Measurements from ENCODE around the gene HTRA3.

The HTRA3 gene

GRCh38 chr4:8305851-8306471 lies 36.4 kb downstream of the HTRA3 start:
- Histone ChIP-seq H3K9ac (peak overlapping the region in 1 of 11 experiments; percentile 41; a peak in 1 of 22 replicates), H3K9me3 (replicated peaks in 1 of 11) (no peaks in the 10 kb centered on the region), H3K27me3 (peaks cover 0 to 8% (median 0%) of the 10 kb centered on the region in 11 experiments; a peak in 1 of 22 replicates), H3K4me1 (peaks cover 41 to 85% (median 68%) of the 10 kb centered on the region in 10 experiments), H3K36me3 (peaks cover 0 to 63% (median 47%) of the 10 kb centered on the region in 11 experiments; a peak in 15 of 22 replicates), H3K27ac (peak overlapping the region in 1 of 11 experiments; percentile 83; a peak in 2 of 22 replicates), H3K4me2 (peak overlapping the region; percentile 18 to 86 (median 51); a peak in 19 of 22 replicates), H3K4me3 (no peak overlapping the region), H4K20me1 (peaks cover 0 to 38% (median 0%) of the 10 kb centered on the region in 11 experiments; a peak in 3 of 22 replicates)
- TF ChIP-seq Cebpa-rat (IDR thresholded peaks at IDR 0.05), result no peak

- Histone ChIP-seq H3K36me3 (peaks cover 0 to 58% (median 44%) of the 10 kb centered on the region in 11 experiments; a peak in 15 of 22 replicates), H4K20me1 (peaks cover 0 to 38% (median 0%) of the 10 kb centered on the region in 11 experiments; a peak in 3 of 22 replicates), H3K4me3 (no peak overlapping the region), H3K27ac (peak overlapping the region in 2 of 11 experiments; percentile 34 to 83; a peak in 4 of 22 replicates), H3K9ac (peak overlapping the region in 2 of 11 experiments; percentile 12 to 41; a peak in 1 of 22 replicates), H3K4me1 (peaks cover 41 to 91% (median 73%) of the 10 kb centered on the region in 10 experiments), H3K4me2 (peak overlapping the region; percentile 18 to 86 (median 51); a peak in 21 of 22 replicates), H3K27me3 (peaks cover 0 to 8% (median 0%) of the 10 kb centered on the region in 11 experiments; a peak in 1 of 22 replicates), H3K9me3 (replicated peaks in 1 of 11) (no peaks in the 10 kb centered on the region)
- no peak for TF ChIP-seq Cebpa-rat (IDR thresholded peaks at IDR 0.05)
Observed at GRCh38 chr4:8306511-8307021, 37.0 kb downstream of the HTRA3 start.

- H3K4me1 ChIP-seq, result peaks cover 41 to 89% (median 73%) of the 10 kb centered on the region in 10 experiments
- no peak overlapping the region for H3K4me3 ChIP-seq
- peak overlapping the region in 1 of 11 experiments; percentile 83; a peak in 3 of 22 replicates for H3K27ac ChIP-seq
- peaks cover 0 to 8% (median 0%) of the 10 kb centered on the region in 11 experiments; a peak in 1 of 22 replicates for H3K27me3 ChIP-seq
- H3K9me3 ChIP-seq (replicated peaks in 1 of 11), result peaks cover 0 to 2% (median under 1%) of the 10 kb centered on the region in 11 experiments; a peak in 5 of 22 replicates
- H3K4me2 ChIP-seq, result peak overlapping the region in 9 of 11 experiments; percentile 18 to 86 (median 51); a peak in 15 of 22 replicates
- H3K36me3 ChIP-seq, result peaks cover 0 to 53% (median 40%) of the 10 kb centered on the region in 11 experiments; a peak in 15 of 22 replicates
- no peak for TF ChIP-seq Cebpa-rat (IDR thresholded peaks at IDR 0.05)
- H4K20me1 ChIP-seq, result peaks cover 0 to 38% (median 0%) of the 10 kb centered on the region in 11 experiments; a peak in 3 of 22 replicates
- 0 out of 22 replicates have a peak overlapping the region, but pooled peaks of 1 of the 11 experiments have one; percentile 41 for H3K9ac ChIP-seq
Observed at GRCh38 chr4:8307121-8307520, 37.6 kb downstream of the HTRA3 start.

GRCh38 chr4:8307714-8308113 lies 38.2 kb downstream of the HTRA3 start:
- Histone ChIP-seq H3K27me3 (peaks cover 0 to 8% (median 0%) of the 10 kb centered on the region in 11 experiments; a peak in 1 of 22 replicates), H3K9me3 (replicated peaks in 1 of 11) (peaks cover 5 to 8% (median 6%) of the 10 kb centered on the region in 11 experiments; a peak in 11 of 22 replicates), H3K4me1 (peaks cover 41 to 88% (median 72%) of the 10 kb centered on the region in 10 experiments), H3K27ac (peak overlapping the region in 1 of 11 experiments; percentile 83; a peak in 2 of 22 replicates), H3K4me3 (no peak overlapping the region), H4K20me1 (peaks cover 0 to 38% (median 0%) of the 10 kb centered on the region in 11 experiments; a peak in 3 of 22 replicates), H3K36me3 (peaks cover 0 to 47% (median 34%) of the 10 kb centered on the region in 11 experiments; a peak in 15 of 22 replicates), H3K9ac (0 out of 22 replicates have a peak overlapping the region, but pooled peaks of 1 of the 11 experiments have one; percentile 41), H3K4me2 (peak overlapping the region in 5 of 11 experiments; percentile 62 to 86 (median 76); a peak in 7 of 22 replicates)
- TF ChIP-seq Cebpa-rat (IDR thresholded peaks at IDR 0.05), result no peak

GRCh38 chr4:8308144-8308543 lies 38.6 kb downstream of the HTRA3 start:
- Histone ChIP-seq H3K27ac (peak overlapping the region in 1 of 11 experiments; percentile 83; a peak in 1 of 22 replicates), H3K36me3 (peaks cover 0 to 43% (median 30%) of the 10 kb centered on the region in 11 experiments; a peak in 14 of 22 replicates), H3K4me3 (no peak overlapping the region), H3K9me3 (replicated peaks in 1 of 11) (peaks cover 7 to 12% (median 10%) of the 10 kb centered on the region in 11 experiments; a peak in 15 of 22 replicates), H4K20me1 (peaks cover 0 to 38% (median 0%) of the 10 kb centered on the region in 11 experiments; a peak in 3 of 22 replicates), H3K4me2 (peak overlapping the region in 5 of 11 experiments; percentile 62 to 86 (median 76); a peak in 10 of 22 replicates), H3K27me3 (peaks cover 0 to 8% (median 0%) of the 10 kb centered on the region in 11 experiments; a peak in 1 of 22 replicates), H3K9ac (no peak overlapping the region), H3K4me1 (peaks cover 39 to 85% (median 71%) of the 10 kb centered on the region in 10 experiments)
- TF ChIP-seq Cebpa-rat (IDR thresholded peaks at IDR 0.05), result no peak

GRCh38 chr4:8308856-8309771 lies 39.6 kb downstream of the HTRA3 start:
- H3K4me2 ChIP-seq, result peak overlapping the region in 10 of 11 experiments; percentile 39 to 86 (median 73); a peak in 20 of 22 replicates
- H4K20me1 ChIP-seq, result peaks cover 0 to 38% (median 0%) of the 10 kb centered on the region in 11 experiments; a peak in 3 of 22 replicates
- TF ChIP-seq Cebpa-rat (IDR thresholded peaks at IDR 0.05), result peak in 2 of 11 experiments; percentile 52 to 57; a peak in 5 of 22 replicates
- H3K27ac ChIP-seq, result peak overlapping the region in 5 of 11 experiments; percentile 4 to 59 (median 40); a peak in 8 of 22 replicates
- peak overlapping the region in 3 of 11 experiments; percentile 10 to 45 (median 33); a peak in 5 of 22 replicates for H3K9ac ChIP-seq
- peaks cover 0 to 33% (median 20%) of the 10 kb centered on the region in 11 experiments; a peak in 13 of 22 replicates for H3K36me3 ChIP-seq
- no peak overlapping the region for H3K4me3 ChIP-seq
- H3K27me3 ChIP-seq, result peaks cover 0 to 8% (median 0%) of the 10 kb centered on the region in 11 experiments; a peak in 1 of 22 replicates
- H3K4me1 ChIP-seq, result peaks cover 30 to 75% (median 61%) of the 10 kb centered on the region in 10 experiments
- H3K9me3 ChIP-seq (replicated peaks in 1 of 11), result peaks cover 7 to 20% (median 14%) of the 10 kb centered on the region in 11 experiments; a peak in 17 of 22 replicates

- Histone ChIP-seq H3K4me2 (peak overlapping the region; percentile 39 to 86 (median 70)), H3K27ac (peak overlapping the region in 4 of 11 experiments; percentile 27 to 59 (median 44); a peak in 7 of 22 replicates), H3K36me3 (peaks cover 0 to 24% (median 10%) of the 10 kb centered on the region in 11 experiments; a peak in 12 of 22 replicates), H3K9ac (peak overlapping the region in 4 of 11 experiments; percentile 8 to 40 (median 23); a peak in 6 of 22 replicates), H4K20me1 (peaks cover 0 to 33% (median 0%) of the 10 kb centered on the region in 11 experiments; a peak in 4 of 22 replicates), H3K9me3 (replicated peaks in 1 of 11) (peaks cover 7 to 20% (median 14%) of the 10 kb centered on the region in 11 experiments; a peak in 17 of 22 replicates), H3K4me3 (no peak overlapping the region), H3K27me3 (peaks cover 0 to 8% (median 0%) of the 10 kb centered on the region in 11 experiments; a peak in 1 of 22 replicates), H3K4me1 (peaks cover 35 to 72% (median 65%) of the 10 kb centered on the region in 10 experiments)
- TF ChIP-seq Cebpa-rat (IDR thresholded peaks at IDR 0.05), result no peak
Observed at GRCh38 chr4:8310306-8310705, 40.8 kb downstream of the HTRA3 start.

Data from BLaER1 treated with 17β-estradiol and CSF1 and Interleukin-3, amounts not matched to agents 10 nM and 100 nM (cell line).